Measurements from ENCODE around the gene PSMD5.

PSMD5 gene

DNA sequence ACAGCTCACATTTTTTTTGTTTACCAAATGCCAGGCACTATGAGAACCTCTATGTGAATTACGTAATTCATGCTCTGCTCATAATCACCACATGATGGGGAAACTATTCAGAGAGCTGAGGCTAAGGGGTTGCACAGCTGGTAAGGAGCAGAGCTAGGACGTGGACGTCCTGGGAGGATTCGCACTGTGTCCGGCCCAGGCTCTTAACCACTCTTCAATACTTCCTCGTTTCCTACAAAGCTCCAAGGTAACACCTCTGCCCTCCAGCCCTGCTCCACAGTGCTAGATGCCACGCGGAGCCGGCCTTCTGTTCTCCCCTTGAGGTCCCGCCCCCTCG, 25.6 kb upstream of the PSMD5 start:
- no peak for DNase-seq
- Histone ChIP-seq H2AFZ (ENCODE audit: low read depth, low read length) (no peak overlapping the region), H3K4me2 (ENCODE audit: insufficient read depth, low read length) (no peak overlapping the region), H3K4me1 (ENCODE audit: insufficient read depth, low read length) (no peaks in the 10 kb centered on the region), H3K36me3 (ENCODE audit: insufficient read depth, low read length) (peaks cover 90% of the 10 kb centered on the region), H4K20me1 (ENCODE audit: insufficient read depth, low read length) (peaks cover 3% of the 10 kb centered on the region; the same call in 1 of the 2 replicates), H3K27me3 (ENCODE audit: insufficient read depth, low read length, poor library complexity) (no peaks in the 10 kb centered on the region), H3K9ac (ENCODE audit: low read depth, low read length) (no peak overlapping the region), H3K27ac (ENCODE audit: low read length) (no peak overlapping the region), H3K4me3 (ENCODE audit: low read depth in 1 of 2, low read length in 2 of 2) (no peak overlapping the region), H3K79me2 (ENCODE audit: insufficient read depth, low read length) (no peaks in the 10 kb centered on the region), H3K9me3 (ENCODE audit: insufficient read depth, low read length, severe bottlenecking) (no peaks in the 10 kb centered on the region)
- ATAC-seq (ENCODE audit: insufficient read depth, low read depth) = no peak
- no peak for TF ChIP-seq EZH2 (IDR thresholded peaks at IDR 0.05; ENCODE audit: borderline replicate concordance, low read depth, low read length, severe bottlenecking)
- TF ChIP-seq, protein P1, sequence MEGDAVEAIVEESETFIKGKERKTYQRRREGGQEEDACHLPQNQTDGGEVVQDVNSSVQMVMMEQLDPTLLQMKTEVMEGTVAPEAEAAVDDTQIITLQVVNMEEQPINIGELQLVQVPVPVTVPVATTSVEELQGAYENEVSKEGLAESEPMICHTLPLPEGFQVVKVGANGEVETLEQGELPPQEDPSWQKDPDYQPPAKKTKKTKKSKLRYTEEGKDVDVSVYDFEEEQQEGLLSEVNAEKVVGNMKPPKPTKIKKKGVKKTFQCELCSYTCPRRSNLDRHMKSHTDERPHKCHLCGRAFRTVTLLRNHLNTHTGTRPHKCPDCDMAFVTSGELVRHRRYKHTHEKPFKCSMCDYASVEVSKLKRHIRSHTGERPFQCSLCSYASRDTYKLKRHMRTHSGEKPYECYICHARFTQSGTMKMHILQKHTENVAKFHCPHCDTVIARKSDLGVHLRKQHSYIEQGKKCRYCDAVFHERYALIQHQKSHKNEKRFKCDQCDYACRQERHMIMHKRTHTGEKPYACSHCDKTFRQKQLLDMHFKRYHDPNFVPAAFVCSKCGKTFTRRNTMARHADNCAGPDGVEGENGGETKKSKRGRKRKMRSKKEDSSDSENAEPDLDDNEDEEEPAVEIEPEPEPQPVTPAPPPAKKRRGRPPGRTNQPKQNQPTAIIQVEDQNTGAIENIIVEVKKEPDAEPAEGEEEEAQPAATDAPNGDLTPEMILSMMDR (IDR thresholded peaks at IDR 0.05; ENCODE audit: borderline replicate concordance, extremely low read depth, low read length, poor library complexity, severe bottlenecking) = no peak

GRCh38 chr9:120867676-120868338, 25.1 kb upstream of the PSMD5 start:
- no peaks in the 10 kb centered on the region for H3K79me2 ChIP-seq (ENCODE audit: insufficient read depth, low read length)
- DNase-seq (no peak), ATAC-seq (ENCODE audit: insufficient read depth, low read depth) (no peak)
- H3K27ac ChIP-seq (ENCODE audit: low read length) = no peak overlapping the region
- no peaks in the 10 kb centered on the region for H3K4me1 ChIP-seq (ENCODE audit: insufficient read depth, low read length)
- H3K4me3 ChIP-seq (ENCODE audit: low read depth in 1 of 2, low read length in 2 of 2) = no peak overlapping the region
- peaks cover 90% of the 10 kb centered on the region for H3K36me3 ChIP-seq (ENCODE audit: insufficient read depth, low read length)
- no peaks in the 10 kb centered on the region for H3K27me3 ChIP-seq (ENCODE audit: insufficient read depth, low read length, poor library complexity)
- no peak overlapping the region for H2AFZ ChIP-seq (ENCODE audit: low read depth, low read length)
- H3K4me2 ChIP-seq (ENCODE audit: insufficient read depth, low read length) = no peak overlapping the region
- TF ChIP-seq EZH2 (IDR thresholded peaks at IDR 0.05; ENCODE audit: borderline replicate concordance, low read depth, low read length, severe bottlenecking) = no peak
- TF ChIP-seq, protein P1 (IDR thresholded peaks at IDR 0.05; ENCODE audit: borderline replicate concordance, extremely low read depth, low read length, poor library complexity, severe bottlenecking) = no peak
- no peaks in the 10 kb centered on the region for H3K9me3 ChIP-seq (ENCODE audit: insufficient read depth, low read length, severe bottlenecking)
- peaks cover 3% of the 10 kb centered on the region; the same call in 1 of the 2 replicates for H4K20me1 ChIP-seq (ENCODE audit: insufficient read depth, low read length)
- no peak overlapping the region for H3K9ac ChIP-seq (ENCODE audit: low read depth, low read length)

- Histone ChIP-seq H3K27me3 (ENCODE audit: insufficient read depth, low read length, poor library complexity) (no peaks in the 10 kb centered on the region), H3K4me2 (ENCODE audit: insufficient read depth, low read length) (no peak overlapping the region), H3K4me1 (ENCODE audit: insufficient read depth, low read length) (no peaks in the 10 kb centered on the region), H3K79me2 (ENCODE audit: insufficient read depth, low read length) (no peaks in the 10 kb centered on the region), H3K27ac (ENCODE audit: low read length) (no peak overlapping the region), H4K20me1 (ENCODE audit: insufficient read depth, low read length) (peaks cover 3% of the 10 kb centered on the region; the same call in 1 of the 2 replicates), H3K36me3 (ENCODE audit: insufficient read depth, low read length) (peaks cover 92% of the 10 kb centered on the region), H3K9ac (ENCODE audit: low read depth, low read length) (no peak overlapping the region), H3K9me3 (ENCODE audit: insufficient read depth, low read length, severe bottlenecking) (no peaks in the 10 kb centered on the region), H2AFZ (ENCODE audit: low read depth, low read length) (no peak overlapping the region), H3K4me3 (ENCODE audit: low read depth in 1 of 2, low read length in 2 of 2) (no peak overlapping the region)
- no peak for TF ChIP-seq EZH2 (IDR thresholded peaks at IDR 0.05; ENCODE audit: borderline replicate concordance, low read depth, low read length, severe bottlenecking)
- TF ChIP-seq, protein P1 (IDR thresholded peaks at IDR 0.05; ENCODE audit: borderline replicate concordance, extremely low read depth, low read length, poor library complexity, severe bottlenecking) = no peak
- DNase-seq (no peak), ATAC-seq (ENCODE audit: insufficient read depth, low read depth) (no peak)
These were observed 23.9 kb upstream of the PSMD5 start for GRCh38 chr9:120866651-120867050.
